Measurements from ENCODE around the gene PTPRS. TPM values are rescaled to one million over a fixed set of nuclear protein-coding genes. Genes with fewer than 3 reads are reported as not detected.

PTPRS gene
- total RNA-seq, 4 donors from 2014 or later: 446 to 795 (median 529) TPM

GRCh38 chr19:5356428-5356827, 15.8 kb upstream of the PTPRS start:
- Histone ChIP-seq H3K4me1 (no peaks in the 10 kb centered on the region), H3K4me3 (no peak overlapping the region), H3K27ac (no peak overlapping the region), H3K27me3 (peaks cover 0 to 68% of the 10 kb centered on the region in 2 donors), H3K36me3 (no peaks in the 10 kb centered on the region), H3K9me3 (no peaks in the 10 kb centered on the region)
- TF ChIP-seq CTCF (IDR thresholded peaks at IDR 0.05) (no peak), EP300 (IDR thresholded peaks at IDR 0.05) (no peak), POLR2A (IDR thresholded peaks at IDR 0.05) (no peak)
- 77 to 86% methylated on average over 5 of the region's 5 CpGs for WGBS, 2 donors
- no peak for DNase-seq (ENCODE audit: low spot score in 2 of 2)

- H3K27me3 ChIP-seq: peaks cover 0 to 61% of the 10 kb centered on the region in 2 donors
- H3K4me3 ChIP-seq: no peak overlapping the region
- no peaks in the 10 kb centered on the region for H3K9me3 ChIP-seq
- 55 to 64% methylated on average over 5 of the region's 5 CpGs for WGBS, 2 donors
- H3K27ac ChIP-seq: no peak overlapping the region
- no peak for DNase-seq (ENCODE audit: low spot score in 2 of 2)
- TF ChIP-seq EP300 (IDR thresholded peaks at IDR 0.05) (no peak), POLR2A (IDR thresholded peaks at IDR 0.05) (no peak), CTCF (IDR thresholded peaks at IDR 0.05) (no peak)
- H3K36me3 ChIP-seq: no peaks in the 10 kb centered on the region
- no peaks in the 10 kb centered on the region for H3K4me1 ChIP-seq
These were observed 15.1 kb upstream of the PTPRS start for GRCh38 chr19:5355693-5356092.

GRCh38 chr19:5355076-5355475, 14.5 kb upstream of the PTPRS start:
- H3K27me3 ChIP-seq: peaks cover 0 to 55% of the 10 kb centered on the region in 2 donors
- no peak overlapping the region for H3K27ac ChIP-seq
- no peaks in the 10 kb centered on the region for H3K9me3 ChIP-seq
- H3K4me1 ChIP-seq: no peaks in the 10 kb centered on the region
- WGBS, 2 donors: 32 to 46% methylated on average over 6 to 8 of the region's 9 CpGs
- TF ChIP-seq CTCF (IDR thresholded peaks at IDR 0.05): no peak
- TF ChIP-seq POLR2A (IDR thresholded peaks at IDR 0.05): no peak
- TF ChIP-seq EP300 (IDR thresholded peaks at IDR 0.05): no peak
- no peak overlapping the region for H3K4me3 ChIP-seq
- H3K36me3 ChIP-seq: no peaks in the 10 kb centered on the region
- no peak for DNase-seq (ENCODE audit: low spot score in 2 of 2)

GRCh38 chr19:5354403-5354802, 13.8 kb upstream of the PTPRS start:
- WGBS, 2 donors: 85 to 92% methylated on average over 4 of the region's 4 CpGs
- no peak overlapping the region for H3K4me3 ChIP-seq
- peaks cover 0 to 49% of the 10 kb centered on the region in 2 donors for H3K27me3 ChIP-seq
- no peaks in the 10 kb centered on the region for H3K9me3 ChIP-seq
- no peaks in the 10 kb centered on the region for H3K4me1 ChIP-seq
- DNase-seq (ENCODE audit: low spot score in 2 of 2): no peak
- H3K36me3 ChIP-seq: no peaks in the 10 kb centered on the region
- TF ChIP-seq EP300 (IDR thresholded peaks at IDR 0.05): no peak
- TF ChIP-seq CTCF (IDR thresholded peaks at IDR 0.05): peak in 1 of 5 experiments; percentile 10
- TF ChIP-seq POLR2A (IDR thresholded peaks at IDR 0.05): no peak
- H3K27ac ChIP-seq: no peak overlapping the region

GRCh38 chr19:5352229-5352763, 11.7 kb upstream of the PTPRS start:
- H3K27me3 ChIP-seq: peaks cover 0 to 32% of the 10 kb centered on the region in 2 donors
- H3K4me1 ChIP-seq: no peaks in the 10 kb centered on the region
- H3K4me3 ChIP-seq: no peak overlapping the region

More at GRCh38 chr19:5352229-5352763, 11.7 kb upstream of the PTPRS start:
- 26 to 34% methylated on average over 8 of the region's 8 CpGs for WGBS, 2 donors
- no peak for DNase-seq (ENCODE audit: low spot score in 2 of 2)
- no peak for TF ChIP-seq CTCF (IDR thresholded peaks at IDR 0.05)
- no peak for TF ChIP-seq POLR2A (IDR thresholded peaks at IDR 0.05)
- TF ChIP-seq EP300 (IDR thresholded peaks at IDR 0.05): no peak
- no peaks in the 10 kb centered on the region for H3K36me3 ChIP-seq
- H3K9me3 ChIP-seq: peaks cover 0 to 7% (median 0%) of the 10 kb centered on the region in 4 donors
- no peak overlapping the region for H3K27ac ChIP-seq

Measured in tibial nerve (tissue), 4 donors.